Cardiac fibroblast (primary cell): ENCODE measurements around the gene LMAN2L.

ENCODE experiments used
- DNase-seq, 2 donors: peaks; one replicate each; pipeline versions ENCODE4 v3.0.0 to v3.0.0-alpha.2; 2010; ENCODE audit warnings: low read depth in 2 of 2
- H3K4me3 ChIP-seq, 2 donors: replicated peaks in 1 of 2; 1 replicate in 1 of 2; 2 replicates in 1 of 2; pipeline ENCODE4 v1.5.1; 2011; ENCODE audit warnings: low read depth in 2 of 2, low read length in 2 of 2, mild to moderate bottlenecking in 2 of 2, moderate library complexity in 1 of 2
- TF ChIP-seq, protein P1 (sequence below): IDR thresholded peaks from one replicate; pipeline ENCODE4 v1.5.1; 2011; ENCODE audit warnings: low read depth, mild to moderate bottlenecking, low read length, inconsistent platforms

LMAN2L gene

GRCh38 chr2:96753661-96754282 lies 13.9 kb upstream of the LMAN2L start:
- no peak for DNase-seq
- TF ChIP-seq, protein P1, sequence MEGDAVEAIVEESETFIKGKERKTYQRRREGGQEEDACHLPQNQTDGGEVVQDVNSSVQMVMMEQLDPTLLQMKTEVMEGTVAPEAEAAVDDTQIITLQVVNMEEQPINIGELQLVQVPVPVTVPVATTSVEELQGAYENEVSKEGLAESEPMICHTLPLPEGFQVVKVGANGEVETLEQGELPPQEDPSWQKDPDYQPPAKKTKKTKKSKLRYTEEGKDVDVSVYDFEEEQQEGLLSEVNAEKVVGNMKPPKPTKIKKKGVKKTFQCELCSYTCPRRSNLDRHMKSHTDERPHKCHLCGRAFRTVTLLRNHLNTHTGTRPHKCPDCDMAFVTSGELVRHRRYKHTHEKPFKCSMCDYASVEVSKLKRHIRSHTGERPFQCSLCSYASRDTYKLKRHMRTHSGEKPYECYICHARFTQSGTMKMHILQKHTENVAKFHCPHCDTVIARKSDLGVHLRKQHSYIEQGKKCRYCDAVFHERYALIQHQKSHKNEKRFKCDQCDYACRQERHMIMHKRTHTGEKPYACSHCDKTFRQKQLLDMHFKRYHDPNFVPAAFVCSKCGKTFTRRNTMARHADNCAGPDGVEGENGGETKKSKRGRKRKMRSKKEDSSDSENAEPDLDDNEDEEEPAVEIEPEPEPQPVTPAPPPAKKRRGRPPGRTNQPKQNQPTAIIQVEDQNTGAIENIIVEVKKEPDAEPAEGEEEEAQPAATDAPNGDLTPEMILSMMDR = no peak

GRCh38 chr2:96751800-96752199 lies 11.9 kb upstream of the LMAN2L start:
- TF ChIP-seq, protein P1 = no peak
- H3K4me3 ChIP-seq = no peak overlapping the region
- no peak for DNase-seq

More at GRCh38 chr2:96753661-96754282, 13.9 kb upstream of the LMAN2L start:
- H3K4me3 ChIP-seq = no peak overlapping the region

DNA sequence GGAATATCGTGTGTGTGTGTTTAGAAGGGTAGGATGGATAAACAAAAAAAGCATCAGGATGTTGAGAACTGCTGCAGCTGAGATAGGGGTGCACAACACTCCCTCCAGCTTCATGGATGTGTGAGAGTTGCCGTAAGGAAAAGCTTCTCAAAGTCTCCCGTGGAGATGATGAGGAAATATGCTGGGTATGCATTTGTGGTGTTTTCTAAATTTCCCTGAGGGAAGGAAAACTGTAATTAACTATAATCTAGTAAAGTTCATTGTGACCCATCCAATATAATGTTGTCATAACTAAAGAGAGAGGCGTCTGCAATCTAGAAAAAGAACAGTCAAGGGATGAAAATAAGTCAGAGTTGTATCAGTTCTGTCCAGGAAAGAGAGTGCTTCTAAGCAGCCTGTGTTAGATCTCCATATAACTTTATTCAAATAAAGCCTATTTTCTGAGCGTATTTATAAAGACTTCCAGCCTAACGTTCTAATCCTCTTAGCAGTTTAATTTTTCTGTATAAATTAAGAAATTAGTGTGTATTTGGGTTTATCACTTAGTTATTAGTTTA lies 7.3 kb upstream of the LMAN2L start:
- DNase-seq = no peak
- TF ChIP-seq, protein P1 = no peak
- H3K4me3 ChIP-seq = no peak overlapping the region

DNA sequence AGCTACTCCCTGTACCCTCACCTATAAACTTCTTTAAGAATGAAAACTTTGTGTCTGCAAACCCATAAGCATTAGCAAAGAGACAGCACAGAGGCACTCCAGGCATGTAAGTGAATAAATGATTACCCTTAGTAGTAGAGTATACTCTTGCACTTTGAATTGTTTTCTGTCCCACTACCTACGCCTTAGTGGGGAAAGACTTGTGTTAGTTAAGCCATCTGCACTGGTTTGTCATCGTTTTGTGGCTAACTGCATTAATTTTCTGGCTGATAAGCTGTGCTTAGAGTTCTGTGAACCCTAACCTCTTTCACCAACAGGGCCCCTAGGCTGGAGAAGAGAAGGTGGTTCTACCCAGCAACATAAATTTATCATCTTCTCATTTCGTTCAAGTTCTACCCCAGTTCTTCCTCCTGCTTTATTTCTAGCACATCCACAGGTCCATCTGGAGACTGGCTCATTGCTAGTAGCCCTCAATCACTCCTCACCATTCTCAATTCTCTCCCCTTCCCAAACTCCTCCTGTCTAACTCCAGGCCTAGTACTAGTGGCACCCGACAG lies 710 bp downstream of the LMAN2L start:
- TF ChIP-seq, protein P1 = no peak
- H3K4me3 ChIP-seq = peak overlapping the region; percentile 80 to 95

DNA sequence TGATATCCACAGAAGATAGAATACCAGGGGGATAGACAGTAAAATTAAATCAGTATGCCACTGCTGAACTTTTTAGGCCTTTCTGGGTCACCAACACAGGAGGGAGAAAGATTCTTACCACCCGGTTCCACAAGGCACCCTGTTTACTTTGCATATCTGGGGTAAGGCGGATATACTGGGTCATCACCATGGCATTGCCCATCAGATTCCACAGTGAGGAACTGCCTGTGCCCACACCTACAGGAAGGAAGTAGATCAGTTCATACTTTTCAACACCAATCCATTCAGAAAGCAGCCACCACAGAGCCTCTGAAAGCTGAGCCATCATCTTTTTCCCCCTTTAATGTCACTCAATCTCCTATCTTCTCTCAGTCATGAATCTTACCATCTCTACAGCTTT lies 2.0 kb downstream of the LMAN2L start:
- no peak for DNase-seq
- no peak overlapping the region for H3K4me3 ChIP-seq
- TF ChIP-seq, protein P1 = no peak

More for the DNA sequence above, 710 bp downstream of the LMAN2L start:
- DNase-seq = peak in 1 of 2 donors; percentile 16

- no peak overlapping the region for H3K4me3 ChIP-seq
- TF ChIP-seq, protein P1 = no peak
- DNase-seq = no peak
These were observed 2.6 kb downstream of the LMAN2L start for GRCh38 chr2:96737251-96737650.
